AG08396 (cell line): ENCODE data around the gene TMEM181.
"Not testable (repeated sequence)": the region's sequence is repeated elsewhere in the genome, so short reads cannot be mapped to it uniquely, and the experiment has no call there.

ENCODE experiments used
- DNase-seq: peaks from one replicate; pipeline ENCODE4 v3.0.0; 2012; ENCODE audit warnings: low spot score, mixed read lengths

Gene TMEM181

DNA sequence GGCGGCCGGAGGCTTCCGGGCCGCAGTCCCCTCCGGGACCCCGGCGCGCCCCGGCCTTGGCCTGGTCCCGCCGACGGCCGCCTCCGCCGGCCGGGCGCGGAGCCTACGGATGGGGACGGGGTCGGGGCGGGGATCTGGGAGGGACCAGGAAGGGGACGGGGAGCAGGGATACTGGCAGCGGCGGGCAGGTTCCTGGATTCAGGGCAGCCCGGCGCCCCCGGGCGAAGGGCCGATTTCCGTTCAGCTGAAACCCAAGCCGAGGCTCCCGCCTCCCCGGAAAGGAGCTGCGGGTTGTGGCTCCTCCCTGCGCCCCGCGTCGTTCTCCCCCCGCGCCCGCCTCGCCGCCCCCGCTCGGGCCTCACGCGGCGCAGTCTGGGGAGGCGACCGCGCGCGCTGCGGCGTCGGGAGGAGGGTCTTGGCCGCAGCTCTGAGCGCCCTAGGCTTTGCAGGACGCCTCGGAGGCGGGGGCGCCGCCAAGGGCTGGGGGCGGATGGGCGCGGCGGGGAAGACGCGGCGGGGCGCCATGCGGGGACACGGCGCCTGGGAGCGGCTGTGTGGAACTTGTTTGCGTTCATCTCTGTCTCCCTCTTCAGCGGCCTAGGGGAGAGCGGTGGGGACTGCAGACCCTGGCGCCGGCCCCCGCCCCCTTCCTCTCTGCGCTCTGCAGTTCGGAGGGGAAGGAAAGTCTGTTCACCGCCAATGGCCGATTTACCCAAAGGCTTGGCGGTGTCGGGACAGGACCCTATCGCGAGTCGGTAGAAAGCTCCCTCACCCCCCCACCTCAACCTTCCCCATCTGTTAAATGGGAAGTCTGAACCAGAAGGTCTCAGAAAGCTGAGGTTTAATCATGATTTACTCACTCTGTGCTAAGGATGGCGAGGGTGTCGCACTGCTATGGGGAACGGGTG lies 22.7 kb upstream of the TMEM181 start:
- peak; percentile 62 for DNase-seq

DNA sequence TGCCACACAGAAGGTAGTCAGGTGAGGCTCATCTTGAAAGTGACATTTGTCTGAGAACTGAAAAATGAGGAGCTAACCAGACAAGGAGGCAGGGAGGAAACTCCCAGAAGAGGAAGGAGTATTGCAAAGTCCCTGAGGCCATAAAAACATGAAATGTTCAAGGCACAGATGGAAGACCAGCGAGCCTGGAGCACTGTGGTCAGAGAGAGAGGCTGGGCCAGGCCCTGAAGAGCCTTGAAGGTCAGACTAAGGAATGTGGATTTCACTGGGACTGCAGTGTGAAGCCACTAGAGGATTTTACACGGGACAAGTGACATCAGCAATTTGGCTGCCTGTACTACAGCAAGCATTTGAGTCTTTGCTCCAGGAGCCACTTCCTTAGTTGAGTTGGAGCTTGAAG lies 21.1 kb upstream of the TMEM181 start:
- DNase-seq: no peak

DNA sequence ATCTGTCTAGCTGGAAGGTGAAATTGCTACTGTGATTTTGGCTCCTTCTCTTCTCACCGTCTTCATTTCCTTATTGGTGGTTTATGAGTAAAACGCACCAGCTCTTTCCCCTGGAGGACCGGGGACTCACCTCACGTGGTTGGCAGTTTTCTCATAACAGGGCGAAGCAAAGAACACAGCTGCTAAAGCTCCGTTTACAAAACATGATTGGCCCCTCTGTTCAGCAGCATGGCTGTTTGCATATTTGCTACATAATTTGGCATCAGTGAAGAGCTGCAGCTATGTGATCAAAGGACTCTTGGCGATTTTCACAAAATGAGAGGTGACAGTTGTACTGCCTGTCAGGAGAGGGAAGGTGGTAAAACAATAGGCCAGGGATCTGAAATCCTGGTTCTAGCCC lies 20.5 kb upstream of the TMEM181 start:
- peak; percentile 53 for DNase-seq

DNA sequence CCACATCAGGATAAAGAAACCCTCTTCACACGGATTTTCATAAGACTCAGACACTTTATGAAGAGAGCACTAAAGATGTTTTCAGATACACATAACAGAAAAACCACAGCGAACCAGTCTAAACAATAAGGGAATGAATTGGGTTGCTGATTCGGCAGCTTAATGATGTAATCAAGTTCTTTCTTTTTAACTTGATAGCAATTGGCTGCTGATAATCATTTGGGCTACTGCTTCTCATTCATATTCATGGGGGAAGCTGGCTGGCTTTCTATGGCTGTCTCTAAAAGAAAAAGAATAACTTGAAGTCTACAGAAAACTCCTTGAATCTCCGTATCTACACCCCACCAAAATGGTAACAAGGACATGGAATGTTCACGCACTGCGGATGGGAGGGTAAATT lies 20.0 kb upstream of the TMEM181 start:
- DNase-seq: no peak

DNA sequence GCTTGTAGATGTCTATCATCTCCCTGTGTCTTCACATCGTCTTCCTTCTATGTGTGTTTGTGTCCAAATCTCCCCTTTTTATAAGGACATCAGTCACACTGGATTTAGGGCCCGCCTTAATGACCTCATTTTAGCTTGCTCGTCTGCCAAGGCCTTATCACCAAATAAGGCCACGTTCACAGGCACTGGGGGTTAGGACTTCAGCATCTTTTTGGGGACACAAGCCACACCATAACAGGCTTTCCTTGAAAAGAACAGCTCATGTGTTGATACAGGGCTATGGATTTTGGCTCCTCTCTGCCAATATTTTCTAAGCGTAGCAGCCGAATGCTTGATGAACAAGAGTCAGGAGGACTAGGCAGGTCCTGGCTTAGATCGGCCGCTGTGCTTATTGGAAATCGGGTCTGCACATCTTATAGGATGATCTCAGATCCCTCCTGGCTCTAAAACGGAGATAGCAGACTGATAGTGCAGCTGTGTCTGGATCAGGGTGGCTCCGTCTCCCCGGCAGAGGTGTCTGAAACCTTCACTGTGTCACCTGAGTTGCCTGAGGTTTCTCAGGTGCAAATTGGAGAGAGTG lies 16.2 kb upstream of the TMEM181 start:
- no peak for DNase-seq

DNA sequence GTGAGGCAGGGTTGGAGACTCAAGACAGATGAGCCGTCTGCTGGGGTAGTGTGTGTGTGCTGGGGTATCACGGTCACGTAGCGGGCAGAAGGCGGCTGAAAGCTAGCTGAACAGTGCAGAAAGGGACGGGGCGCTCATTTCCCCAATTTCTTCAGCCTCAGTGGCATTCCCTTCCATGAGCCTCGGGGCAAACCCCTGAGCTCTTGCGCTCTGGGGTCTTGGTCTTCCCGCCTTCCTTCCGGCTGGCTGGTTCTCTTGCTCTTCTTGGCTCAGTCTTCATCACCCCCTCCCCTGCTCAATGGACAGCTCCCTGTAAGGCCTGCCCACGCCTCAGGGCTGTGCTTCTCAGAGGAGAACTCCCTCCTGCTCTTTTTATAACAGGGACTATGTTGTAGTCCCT lies 15.5 kb upstream of the TMEM181 start:
- no peak for DNase-seq

DNA sequence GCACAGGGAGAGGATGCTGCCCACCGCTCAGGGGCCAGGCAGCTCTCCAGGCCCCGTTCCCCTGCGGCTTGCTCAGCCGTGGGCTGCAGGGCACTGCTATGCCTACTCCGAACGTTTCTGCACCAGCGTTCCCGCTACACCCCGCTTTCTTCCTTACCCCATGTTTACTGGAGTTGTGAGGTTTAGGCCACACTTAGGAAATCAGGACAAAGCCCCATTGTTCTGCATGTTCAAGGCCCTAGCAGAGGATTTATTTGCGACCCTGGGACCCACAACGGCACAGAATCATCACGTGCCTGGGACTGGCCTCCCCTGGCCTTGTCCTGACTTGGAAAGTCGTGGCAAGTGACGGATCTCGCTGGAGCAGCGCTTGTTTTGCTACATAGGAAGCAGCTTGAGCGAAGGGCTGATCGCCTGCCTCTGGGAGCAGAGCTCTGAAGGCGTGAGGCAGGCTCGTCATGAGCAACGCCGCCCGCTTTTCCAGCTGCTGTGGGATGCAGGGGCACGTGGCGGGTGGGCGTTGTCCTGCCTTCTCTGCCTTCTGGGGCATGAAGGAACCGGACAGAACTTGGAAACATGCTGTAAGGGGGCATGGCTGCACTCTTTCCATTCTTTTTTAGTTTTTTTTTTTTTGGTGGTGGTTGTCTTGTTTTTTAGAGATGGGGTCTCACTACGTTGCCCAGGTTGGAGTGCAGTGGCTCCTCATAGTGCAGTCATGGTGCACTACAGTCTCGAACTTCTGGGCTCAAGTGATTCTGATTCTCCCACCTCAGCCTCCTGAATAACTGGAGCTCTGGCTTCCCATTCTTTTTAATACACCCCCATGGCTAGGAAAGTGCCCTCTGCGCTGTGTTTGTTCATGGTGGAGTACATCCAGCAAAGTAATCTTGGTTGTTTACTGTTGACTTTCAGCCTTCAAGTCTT lies 14.6 kb upstream of the TMEM181 start:
- no peak for DNase-seq

DNA sequence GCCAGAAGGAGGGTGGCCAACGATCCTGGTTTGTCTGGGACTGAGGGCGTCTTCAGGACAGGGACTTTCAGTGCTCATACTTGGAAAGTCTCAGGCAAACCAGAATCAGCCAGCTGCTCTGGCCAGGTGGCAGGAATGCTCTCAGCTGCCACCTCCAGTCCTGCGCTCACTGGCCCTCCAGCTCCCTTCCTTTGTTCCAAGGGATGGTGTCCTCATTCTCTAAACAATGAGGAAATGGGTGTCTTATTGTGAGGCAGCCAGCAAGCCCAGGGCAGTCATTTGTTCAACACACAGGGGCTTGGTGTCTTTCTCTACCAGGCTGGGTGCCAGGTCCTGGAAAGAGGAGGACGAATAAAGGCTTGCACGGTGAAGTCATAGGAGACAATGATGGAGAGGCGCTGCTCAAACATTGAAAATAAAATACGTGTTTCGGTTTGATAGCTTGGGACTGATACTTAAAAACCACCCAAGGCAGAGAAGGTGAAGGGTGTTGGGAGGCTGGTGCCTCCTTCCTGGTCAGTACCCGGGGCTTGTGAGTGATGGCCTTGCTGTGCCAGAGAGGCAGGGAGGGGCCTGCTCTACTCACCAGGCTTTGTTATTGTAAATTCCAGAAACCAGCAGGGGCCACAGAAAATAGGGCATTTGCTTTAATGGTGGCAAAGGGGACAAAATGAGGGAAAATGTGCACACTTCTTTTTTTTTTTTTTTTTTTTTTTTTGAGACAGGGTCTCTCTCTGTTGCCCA lies 11.3 kb upstream of the TMEM181 start:
- DNase-seq: no peak

DNA sequence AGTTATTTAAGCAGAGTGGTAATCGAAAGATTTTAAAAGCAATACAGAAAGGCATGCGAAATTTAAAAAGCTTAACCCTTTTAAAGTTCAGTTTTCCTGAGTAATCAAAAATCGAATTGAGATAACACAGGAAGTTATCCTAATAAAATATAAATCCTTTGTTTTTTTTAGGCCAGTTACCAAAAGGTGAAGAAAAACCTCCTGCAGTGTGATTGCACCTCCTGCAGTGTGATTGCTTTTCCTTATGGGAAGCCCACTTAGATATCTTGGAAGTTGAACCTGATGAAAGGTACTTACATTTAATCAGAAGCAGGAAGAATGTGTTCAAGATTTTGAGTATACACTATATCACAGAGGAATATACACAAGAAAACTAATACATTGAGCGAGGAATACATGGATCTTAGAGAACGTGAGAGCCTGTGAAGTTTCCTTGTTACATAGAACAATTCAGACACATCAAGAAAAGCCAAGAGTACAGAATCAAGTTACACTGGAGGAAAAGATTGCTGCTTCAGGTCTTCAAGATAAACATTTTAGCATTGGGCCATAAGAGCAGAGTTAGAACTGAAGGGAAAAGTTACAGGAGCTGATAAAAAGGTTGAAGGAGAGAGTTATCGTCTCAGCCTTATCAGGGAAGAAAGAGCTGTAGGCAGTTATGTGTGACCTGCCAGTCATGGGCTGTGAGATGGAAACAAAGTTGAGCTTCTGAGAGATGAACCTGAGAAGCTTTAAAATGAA lies 7.7 kb upstream of the TMEM181 start:
- no peak for DNase-seq

DNA sequence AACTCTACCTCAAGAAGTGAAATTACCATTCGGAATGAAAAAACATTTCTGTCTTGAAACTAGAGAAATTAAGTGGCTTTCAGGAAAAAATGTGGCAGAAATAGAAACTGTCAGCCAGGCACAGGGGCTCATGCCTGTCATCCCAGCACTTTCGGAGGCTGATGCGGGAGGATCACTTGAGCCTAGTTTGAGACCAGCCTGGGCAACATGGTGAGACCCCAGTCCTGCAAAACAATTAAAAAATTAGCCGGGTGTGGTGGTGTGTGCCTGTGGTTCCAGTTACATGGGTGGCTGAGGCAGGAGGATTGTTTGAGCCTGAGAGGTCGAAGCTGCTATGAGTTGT lies 7.1 kb upstream of the TMEM181 start:
- DNase-seq: no peak

DNA sequence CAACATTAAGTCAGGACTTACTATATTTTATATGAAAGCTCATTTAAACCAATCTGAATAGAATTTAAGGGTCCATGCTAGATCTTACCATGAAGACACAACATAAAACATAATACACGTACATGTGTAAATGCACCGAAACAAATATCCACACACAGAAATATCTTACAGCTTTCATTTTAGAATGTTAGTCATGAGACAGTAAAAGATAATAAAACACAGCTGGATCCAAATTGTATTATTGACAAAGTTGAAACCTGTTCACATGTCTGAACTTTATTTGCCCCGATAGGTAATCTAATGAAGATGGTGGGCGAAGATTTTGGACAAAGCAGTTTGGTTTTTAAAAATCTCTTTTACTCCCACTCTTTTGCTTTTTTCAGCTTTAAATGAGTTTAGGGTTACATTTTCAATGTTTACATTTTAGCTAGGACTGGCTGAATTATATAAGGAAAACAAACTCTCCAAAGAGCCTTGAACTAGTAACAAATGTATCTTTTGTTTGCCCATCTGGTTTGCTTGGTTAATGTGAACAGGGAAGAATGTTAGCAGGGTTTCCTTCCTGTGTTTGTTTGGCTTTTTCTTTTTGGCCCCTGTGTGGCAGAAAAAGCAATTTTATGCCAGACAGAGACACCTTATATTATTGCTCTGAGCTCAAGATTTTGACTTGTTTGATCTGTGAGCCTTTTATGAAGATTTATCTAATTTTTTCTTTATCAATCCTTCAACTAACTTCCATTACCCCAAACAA lies 5.1 kb upstream of the TMEM181 start:
- no peak for DNase-seq

DNA sequence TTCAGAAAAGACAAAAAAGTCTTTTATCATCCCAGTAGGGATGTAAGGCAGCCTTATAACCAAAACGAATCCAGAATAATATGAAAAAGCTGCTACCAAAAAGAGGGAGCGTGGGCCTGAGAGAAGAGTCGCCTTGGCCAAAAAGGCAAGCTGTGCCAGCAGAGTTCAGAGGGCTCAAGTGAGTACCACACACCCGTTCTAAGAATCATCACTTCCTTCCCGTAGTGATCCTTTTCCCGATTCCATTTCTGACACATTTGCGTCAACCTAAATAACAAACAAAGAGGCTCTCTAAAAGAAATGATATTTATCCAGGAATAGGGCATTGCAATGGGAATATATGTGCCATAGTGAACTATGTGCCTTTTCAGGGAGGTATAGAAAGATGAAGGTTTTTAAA lies 3.8 kb upstream of the TMEM181 start:
- no peak for DNase-seq

DNA sequence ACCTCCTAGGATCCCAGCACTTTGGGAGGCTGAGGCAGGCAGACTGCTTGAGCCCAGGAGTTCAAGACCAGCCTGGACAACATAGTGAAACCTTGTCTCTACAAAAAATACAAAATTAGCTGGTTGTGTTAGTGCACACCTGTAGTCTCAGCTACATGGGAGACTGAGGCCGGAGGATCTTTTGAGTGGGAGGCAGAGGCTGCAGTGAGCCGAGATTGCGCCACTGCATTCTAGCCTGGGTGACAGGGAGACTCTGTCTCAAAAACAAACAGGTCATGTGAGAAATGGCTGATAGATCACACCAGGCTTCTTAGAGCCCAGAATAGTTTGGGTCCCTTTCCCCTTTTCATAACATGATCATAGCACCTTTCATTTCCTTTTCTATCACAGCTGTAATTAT lies 2.8 kb upstream of the TMEM181 start:
- not testable (repeated sequence) for DNase-seq

DNA sequence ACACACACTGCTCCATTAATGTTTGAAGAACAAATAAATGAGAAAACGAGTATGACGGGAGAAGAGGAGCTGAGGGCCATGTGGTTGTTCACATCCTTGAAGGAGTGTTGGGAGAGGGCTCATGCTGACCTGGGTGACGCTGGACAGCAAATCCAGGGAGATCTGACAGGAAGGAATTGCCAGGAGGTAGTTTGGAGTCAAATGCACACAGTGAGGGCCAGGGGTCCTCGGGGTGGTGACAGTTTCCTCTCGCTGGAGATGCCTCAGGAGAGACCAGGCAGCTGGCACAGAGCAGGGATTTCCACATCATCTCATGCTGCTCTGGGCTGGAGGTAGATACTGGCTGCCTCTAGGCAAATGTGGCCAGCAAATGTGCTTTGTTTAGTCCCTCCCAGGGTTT lies 2.0 kb upstream of the TMEM181 start:
- DNase-seq: no peak

DNA sequence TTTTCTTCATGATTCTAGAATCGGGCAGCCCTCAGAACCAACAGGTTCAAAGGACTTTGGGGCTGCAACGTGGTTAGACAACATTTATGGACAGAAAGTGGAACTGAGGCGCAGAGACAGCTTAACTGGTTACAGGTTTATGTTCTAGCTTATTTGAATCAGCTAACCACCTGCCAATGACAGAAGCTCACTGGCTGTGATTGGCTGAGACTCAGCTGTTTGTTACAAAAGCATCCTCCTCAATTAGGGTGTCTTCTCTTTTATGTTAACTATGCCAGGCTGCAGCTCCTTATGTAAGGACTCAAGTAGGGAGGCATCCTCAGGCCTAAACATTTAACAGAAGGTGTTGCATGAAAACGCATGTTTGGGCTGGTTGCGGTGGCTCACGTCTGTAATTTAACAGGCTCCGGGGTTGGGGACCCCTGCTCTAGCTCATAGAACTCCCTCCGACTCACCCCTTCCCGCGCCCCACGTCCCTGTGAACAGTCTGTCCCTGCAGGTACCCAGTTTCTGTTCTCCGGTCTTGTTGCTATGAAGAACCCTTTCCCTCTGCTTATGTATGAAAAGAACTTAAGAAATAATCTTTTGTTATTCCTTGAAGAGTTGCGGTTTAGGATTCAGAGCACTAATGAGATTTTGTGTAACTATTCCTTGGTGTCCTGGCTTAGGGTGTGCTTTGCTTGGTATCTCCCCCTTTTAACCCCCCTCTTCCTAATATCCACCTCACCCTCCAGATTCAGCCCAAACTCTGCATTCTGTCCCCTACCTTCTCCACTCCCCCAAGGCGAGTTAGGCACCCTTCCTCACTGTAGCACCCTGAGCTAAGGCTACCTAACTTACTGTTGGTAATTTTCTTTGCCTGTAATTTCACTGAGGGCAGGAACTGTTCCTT lies 1.2 kb upstream of the TMEM181 start:
- DNase-seq: no peak

DNA sequence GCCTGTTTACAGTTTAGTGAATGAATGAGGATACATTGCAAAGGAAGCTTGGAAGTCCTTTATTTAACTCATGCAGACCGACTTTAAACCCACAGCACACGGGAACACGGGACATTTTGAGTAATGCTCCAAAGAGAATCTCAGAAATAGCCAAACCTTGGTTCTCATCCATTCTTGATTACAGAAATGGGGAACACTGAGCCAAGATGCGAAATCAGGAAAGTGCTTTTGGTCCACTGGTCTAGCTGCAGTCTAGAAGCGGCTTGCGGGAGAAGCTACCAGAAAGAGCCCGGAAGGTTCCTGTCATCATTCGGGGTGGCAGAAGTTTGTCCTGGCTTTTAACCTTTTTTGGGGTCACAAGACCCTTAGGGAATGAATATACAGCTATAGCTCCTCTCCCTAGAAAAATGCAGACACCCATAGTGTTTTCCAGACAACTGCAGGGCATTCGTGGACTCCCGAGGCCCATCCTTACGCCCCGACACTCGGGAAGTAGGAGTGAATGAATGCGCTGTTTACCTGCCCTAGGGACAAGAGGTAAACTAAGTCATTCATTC lies 475 bp upstream of the TMEM181 start:
- no peak for DNase-seq

DNA sequence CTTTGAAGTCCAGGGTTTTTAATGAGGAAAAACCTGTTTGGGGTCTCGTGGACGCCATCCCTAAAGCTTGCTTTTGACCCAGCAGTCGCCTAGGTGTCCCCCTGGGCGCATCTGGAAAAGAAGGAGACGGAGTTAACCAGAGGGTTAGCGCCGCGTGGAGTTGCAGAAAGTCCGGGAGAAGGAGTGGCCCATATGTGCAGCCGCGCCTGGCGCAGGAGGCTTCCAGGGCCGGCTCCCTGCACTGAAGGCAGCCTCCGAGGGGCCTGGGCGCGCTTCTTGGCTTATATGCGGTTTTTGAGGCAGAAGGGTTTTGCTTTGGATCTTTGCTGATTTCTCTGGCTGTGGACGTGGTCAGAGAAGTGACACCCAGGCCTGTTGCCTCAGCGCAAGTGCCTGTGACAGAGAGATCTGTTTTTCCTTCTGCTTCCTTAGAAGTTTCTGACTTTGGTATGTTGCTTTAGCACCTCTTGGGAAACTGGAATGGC lies 987 bp downstream of the TMEM181 start:
- peak; percentile 50 for DNase-seq

DNA sequence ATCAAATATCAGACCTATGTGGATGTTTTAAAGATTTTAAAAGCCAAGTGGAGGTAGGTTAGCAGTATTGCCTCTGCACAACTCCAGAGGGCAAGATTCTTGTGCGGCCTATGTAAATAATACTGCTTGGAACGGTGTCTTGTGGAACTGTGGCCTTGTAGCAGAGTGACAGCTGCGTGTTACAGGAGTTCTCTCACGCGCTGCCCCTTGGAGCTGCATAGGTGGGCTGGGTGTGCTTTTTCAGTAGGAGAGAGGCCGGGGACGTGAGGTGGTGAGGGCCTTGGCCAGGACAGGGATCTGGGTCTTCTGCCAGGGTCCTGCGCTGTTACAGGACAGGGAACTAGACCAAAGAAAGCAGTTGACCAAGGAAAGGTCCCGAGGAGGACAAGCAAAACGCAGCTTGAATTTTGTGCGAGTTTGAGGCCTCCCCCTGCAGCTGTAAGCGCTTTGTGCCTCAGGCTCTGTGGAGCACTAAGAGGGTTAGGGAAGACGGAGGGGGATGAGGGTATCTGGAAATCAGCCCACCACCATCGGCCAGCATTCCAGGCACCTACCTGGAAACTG lies 1.5 kb downstream of the TMEM181 start:
- DNase-seq: no peak

DNA sequence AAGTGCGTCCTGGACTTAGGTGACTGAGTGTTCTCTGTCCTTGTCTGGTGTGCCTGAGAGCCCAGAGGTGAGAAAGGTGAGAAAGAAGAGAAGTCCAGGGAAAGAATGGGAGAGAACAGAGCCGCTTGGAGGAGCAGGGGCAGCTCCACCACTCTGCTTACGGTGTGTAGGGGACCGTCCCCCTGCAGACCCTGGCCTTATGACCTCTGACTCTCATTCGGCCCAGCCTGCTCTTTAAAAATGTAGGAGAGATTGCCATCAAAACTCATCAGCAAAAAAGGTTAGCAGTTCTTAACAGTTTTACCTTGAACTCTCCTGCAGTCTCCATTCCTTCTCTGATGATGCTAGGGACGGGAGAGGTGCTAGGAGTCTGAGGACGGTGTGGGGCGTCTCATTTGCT lies 2.0 kb downstream of the TMEM181 start:
- DNase-seq: no peak
